A549 treated with AZD2906 at 1 μM for 4 hours (cell line): ENCODE data around the gene NAA38. TPM values are rescaled to one million over a fixed set of nuclear protein-coding genes. Genes with fewer than 3 reads are reported as not detected.

Experiments used
- total RNA-seq: library from RNA; stranded (reverse); fragments of 200-300 nt; extraction: Qiagen RNA extraction; gene quantifications from 5 replicates; pipeline ENCODE4 v1.2.3, GENCODE V29; 2022

The NAA38 gene
- total RNA-seq: 161 to 242 TPM (median 226 TPM) in 5 replicates

DNA sequence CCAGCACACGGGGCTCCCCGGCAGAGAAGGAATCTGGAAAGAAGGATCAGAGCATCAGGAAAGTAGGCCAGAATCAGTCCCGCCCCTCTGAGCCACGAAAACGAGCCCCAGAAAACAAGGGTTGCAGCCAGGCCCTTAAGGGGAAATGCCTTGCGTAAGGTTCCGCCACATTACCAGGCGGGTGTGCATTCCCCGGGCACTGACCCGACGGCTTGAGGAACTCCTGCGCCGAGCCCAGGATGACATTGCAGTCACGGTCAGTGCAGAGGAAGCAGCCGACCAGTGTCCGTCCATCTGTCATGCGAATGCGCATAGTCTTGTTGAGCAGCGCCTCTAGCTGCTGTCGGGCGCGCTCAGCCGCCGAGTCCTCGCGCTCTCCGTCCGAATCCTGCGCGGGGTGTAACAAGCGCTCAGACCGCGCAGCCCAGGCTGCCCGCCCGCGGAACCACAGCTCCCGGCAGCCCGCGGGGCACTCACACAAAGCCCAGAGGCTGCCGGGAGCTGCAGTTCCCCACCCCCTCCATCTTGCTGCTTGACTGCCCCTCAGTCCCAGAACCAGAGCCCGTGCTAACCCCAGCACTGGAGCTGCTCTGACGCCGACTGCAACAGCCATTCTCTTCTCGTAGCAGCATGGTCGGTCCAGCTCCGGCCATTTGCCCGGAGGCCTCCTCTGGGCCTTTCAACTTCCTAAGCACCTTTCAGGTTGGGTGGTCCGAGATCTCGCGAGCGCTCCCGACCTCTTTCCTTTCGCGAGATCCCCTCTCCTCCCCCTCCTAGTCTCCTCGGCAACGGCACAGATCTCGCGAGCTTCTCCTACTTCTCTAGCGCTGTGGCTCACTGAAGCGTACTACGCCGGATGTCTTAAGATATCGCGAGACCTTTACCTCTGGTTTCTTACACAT lies at the start of gene NAA38:
NAA38 (minus strand) TSS at position 749 of the 902 bp plus-strand sequence; CDS start at position 653, 96 bp downstream.

GRCh38 chr17:7888184-7888920 lies 31.0 kb upstream of the NAA38 start, which contains the start of gene CHD3:
Gene CHD3 (plus strand): TSS chr17:7888789. CDS start chr17:7889001, 212 bp downstream.

GRCh38 chr17:7857713-7858521 lies 558 bp upstream of the NAA38 start, which contains the start of gene CYB5D1:
Gene CYB5D1 (plus strand): TSS chr17:7858003. CDS start chr17:7858135, 132 bp downstream.

GRCh38 chr17:7854851-7855659 lies 2.3 kb downstream of the NAA38 start, which contains the start of gene TMEM88:
Gene TMEM88 (plus strand): TSS chr17:7855066. CDS start chr17:7855075, 9 bp downstream.

GRCh38 chr17:7833795-7834541 lies 23.4 kb downstream of the NAA38 start, which contains the start of gene KDM6B:
Gene KDM6B (plus strand): TSS chr17:7834217. CDS start chr17:7845555, 11,338 bp downstream.

Other genes starting within 250 kb of the NAA38 start
- gene FXR2, start 242.7 kb downstream of the NAA38 start, total RNA-seq: 47.5 to 56.4 TPM (median 54.2 TPM) in 5 replicates
- 60.3 to 85.9 TPM (median 73.8 TPM) in 5 replicates for gene SAT2, start 229.7 kb downstream of the NAA38 start, total RNA-seq
- gene SHBG, start 227.4 kb downstream of the NAA38 start, total RNA-seq: 0.45 to 0.90 TPM (median 0.73 TPM) in 5 replicates
- 0.15 to 0.33 TPM (median 0.22 TPM) in 5 replicates for gene ATP1B2, start 206.6 kb downstream of the NAA38 start, total RNA-seq
- gene TP53, start 170.1 kb downstream of the NAA38 start, total RNA-seq: 42.0 to 45.0 TPM (median 44.1 TPM) in 5 replicates
- 31.4 to 42.9 TPM (median 39.7 TPM) in 5 replicates for gene WRAP53, start 169.1 kb downstream of the NAA38 start, total RNA-seq
- gene EFNB3, start 152.4 kb downstream of the NAA38 start, total RNA-seq: 1.2 to 1.6 TPM (median 1.3 TPM) in 5 replicates
- 0.02 to 0.05 TPM (median 0.03 TPM) in 5 replicates for gene DNAH2, start 139.8 kb downstream of the NAA38 start, total RNA-seq
- 11.9 to 15.7 TPM (median 13.1 TPM) in 5 replicates for gene KDM6B, start 23.3 kb downstream of the NAA38 start, total RNA-seq
- gene TMEM88, start 2.5 kb downstream of the NAA38 start, total RNA-seq: 0.20 to 0.89 TPM (median 0.71 TPM) in 5 replicates
- 17.9 to 20.5 TPM (median 18.6 TPM) in 5 replicates for gene CYB5D1, start 444 bp upstream of the NAA38 start, total RNA-seq
- gene CHD3, start 31.2 kb upstream of the NAA38 start, total RNA-seq: 54.9 to 60.9 TPM (median 60.5 TPM) in 5 replicates
- gene RNF227, start 58.7 kb upstream of the NAA38 start, total RNA-seq: 1.4 to 1.8 TPM (median 1.5 TPM) in 5 replicates
- gene KCNAB3, start 72.3 kb upstream of the NAA38 start, total RNA-seq: 1.3 to 3.3 TPM (median 2.2 TPM) in 5 replicates
- 325 to 343 TPM (median 332 TPM) in 5 replicates for gene TRAPPC1, start 74.4 kb upstream of the NAA38 start, total RNA-seq
- 37.9 to 48.3 TPM (median 41.6 TPM) in 5 replicates for gene CNTROB, start 74.6 kb upstream of the NAA38 start, total RNA-seq
- 0.38 to 0.78 TPM (median 0.50 TPM) in 5 replicates for gene GUCY2D, start 145.1 kb upstream of the NAA38 start, total RNA-seq
- 0.42 to 0.60 TPM (median 0.51 TPM) in 5 replicates for gene ALOX15B, start 181.5 kb upstream of the NAA38 start, total RNA-seq
- 1.1 to 1.5 TPM (median 1.4 TPM) in 5 replicates for gene ALOX12B, start 230.2 kb upstream of the NAA38 start, total RNA-seq